ENCODE data around the gene VMP1.

DNA sequence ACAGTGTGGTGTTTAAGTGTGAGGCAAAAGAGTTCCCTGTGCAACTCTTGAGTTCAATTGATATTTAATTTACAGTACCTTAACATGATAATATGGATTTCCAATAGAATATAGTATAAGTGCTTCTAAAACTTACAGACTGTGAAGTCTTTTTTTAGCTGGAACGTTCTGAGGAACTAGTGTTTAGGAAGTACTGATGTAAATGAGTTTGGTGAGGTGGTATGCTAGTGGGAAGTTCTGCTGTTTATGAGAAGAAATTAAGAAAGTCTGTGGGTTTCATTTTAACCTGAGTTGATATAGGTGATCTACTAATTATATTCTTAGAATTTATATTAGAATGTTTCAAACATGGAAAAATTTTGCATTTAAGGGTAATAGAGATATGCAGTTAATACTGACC is 32.2 kb upstream of the VMP1 start:
- TF ChIP-seq CHD1 (IDR thresholded peaks at IDR 0.05; ENCODE audit: low read depth, low read length) (no peak), RAD21 (IDR thresholded peaks at IDR 0.05; ENCODE audit: low read length) (no peak), POLR2A (IDR thresholded peaks at IDR 0.05; ENCODE audit: low read depth, low read length) (no peak), CEBPB (IDR thresholded peaks at IDR 0.05; ENCODE audit: low read depth, low read length) (no peak), FOS (IDR thresholded peaks at IDR 0.05; ENCODE audit: low read depth, low read length) (no peak), MAZ (IDR thresholded peaks at IDR 0.05; ENCODE audit: borderline replicate concordance, low read depth, low read length) (no peak), MXI1 (IDR thresholded peaks at IDR 0.05; ENCODE audit: borderline replicate concordance, low read depth, low read length) (no peak)
- TF ChIP-seq, protein P1, sequence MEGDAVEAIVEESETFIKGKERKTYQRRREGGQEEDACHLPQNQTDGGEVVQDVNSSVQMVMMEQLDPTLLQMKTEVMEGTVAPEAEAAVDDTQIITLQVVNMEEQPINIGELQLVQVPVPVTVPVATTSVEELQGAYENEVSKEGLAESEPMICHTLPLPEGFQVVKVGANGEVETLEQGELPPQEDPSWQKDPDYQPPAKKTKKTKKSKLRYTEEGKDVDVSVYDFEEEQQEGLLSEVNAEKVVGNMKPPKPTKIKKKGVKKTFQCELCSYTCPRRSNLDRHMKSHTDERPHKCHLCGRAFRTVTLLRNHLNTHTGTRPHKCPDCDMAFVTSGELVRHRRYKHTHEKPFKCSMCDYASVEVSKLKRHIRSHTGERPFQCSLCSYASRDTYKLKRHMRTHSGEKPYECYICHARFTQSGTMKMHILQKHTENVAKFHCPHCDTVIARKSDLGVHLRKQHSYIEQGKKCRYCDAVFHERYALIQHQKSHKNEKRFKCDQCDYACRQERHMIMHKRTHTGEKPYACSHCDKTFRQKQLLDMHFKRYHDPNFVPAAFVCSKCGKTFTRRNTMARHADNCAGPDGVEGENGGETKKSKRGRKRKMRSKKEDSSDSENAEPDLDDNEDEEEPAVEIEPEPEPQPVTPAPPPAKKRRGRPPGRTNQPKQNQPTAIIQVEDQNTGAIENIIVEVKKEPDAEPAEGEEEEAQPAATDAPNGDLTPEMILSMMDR (conservative IDR thresholded peaks at IDR 0.05; ENCODE audit: low read depth, low read length), result no peak

Data from IMR-90 (cell line).